ENCODE measurements around the gene FRS3.
"Not testable (repeated sequence)": the region's sequence is repeated elsewhere in the genome, so short reads cannot be mapped to it uniquely, and the experiment has no call there.

FRS3 gene

DNA sequence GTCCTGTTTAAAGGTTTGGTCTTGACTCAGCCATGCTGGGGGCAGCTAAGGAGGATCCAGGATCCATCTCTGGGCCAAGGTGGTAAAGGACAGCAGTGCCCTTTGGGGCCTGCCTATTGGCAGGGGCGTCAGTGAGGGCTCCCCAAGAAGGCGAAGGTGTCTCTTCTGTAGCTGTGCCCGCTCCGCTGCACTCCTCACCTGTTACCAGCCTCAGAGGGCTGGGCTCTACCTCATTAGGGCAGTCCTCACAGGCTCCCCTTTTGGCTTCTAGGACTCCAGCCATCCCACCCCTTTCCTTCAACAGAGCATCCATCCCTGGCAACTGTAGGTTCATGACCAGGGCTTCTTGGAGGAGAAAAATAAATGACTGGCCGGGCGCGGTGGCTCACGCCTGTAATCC is 10.3 kb downstream of the FRS3 start:
- no peaks in the 10 kb centered on the region for H3F3A ChIP-seq (ENCODE audit: insufficient read depth)
- H3K9me2 ChIP-seq (replicated peaks; ENCODE audit: insufficient read depth, low read length), result no peaks in the 10 kb centered on the region
- no peak overlapping the region for H3K27ac ChIP-seq (ENCODE audit: low read depth, low read length)
- H3K27me3 ChIP-seq (ENCODE audit: low read length), result no peaks in the 10 kb centered on the region
- TF ChIP-seq, protein P1, sequence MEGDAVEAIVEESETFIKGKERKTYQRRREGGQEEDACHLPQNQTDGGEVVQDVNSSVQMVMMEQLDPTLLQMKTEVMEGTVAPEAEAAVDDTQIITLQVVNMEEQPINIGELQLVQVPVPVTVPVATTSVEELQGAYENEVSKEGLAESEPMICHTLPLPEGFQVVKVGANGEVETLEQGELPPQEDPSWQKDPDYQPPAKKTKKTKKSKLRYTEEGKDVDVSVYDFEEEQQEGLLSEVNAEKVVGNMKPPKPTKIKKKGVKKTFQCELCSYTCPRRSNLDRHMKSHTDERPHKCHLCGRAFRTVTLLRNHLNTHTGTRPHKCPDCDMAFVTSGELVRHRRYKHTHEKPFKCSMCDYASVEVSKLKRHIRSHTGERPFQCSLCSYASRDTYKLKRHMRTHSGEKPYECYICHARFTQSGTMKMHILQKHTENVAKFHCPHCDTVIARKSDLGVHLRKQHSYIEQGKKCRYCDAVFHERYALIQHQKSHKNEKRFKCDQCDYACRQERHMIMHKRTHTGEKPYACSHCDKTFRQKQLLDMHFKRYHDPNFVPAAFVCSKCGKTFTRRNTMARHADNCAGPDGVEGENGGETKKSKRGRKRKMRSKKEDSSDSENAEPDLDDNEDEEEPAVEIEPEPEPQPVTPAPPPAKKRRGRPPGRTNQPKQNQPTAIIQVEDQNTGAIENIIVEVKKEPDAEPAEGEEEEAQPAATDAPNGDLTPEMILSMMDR (IDR thresholded peaks at IDR 0.05; ENCODE audit: insufficient read depth, low read length, poor library complexity, severe bottlenecking), result no peak
- no peak for TF ChIP-seq EZH2phosphoT487 (conservative IDR thresholded peaks at IDR 0.05; ENCODE audit: low read length)
- no peaks in the 10 kb centered on the region for H4K20me1 ChIP-seq (ENCODE audit: low read depth, low read length)
- no peaks in the 10 kb centered on the region for H3K36me3 ChIP-seq (ENCODE audit: low read length)
- no peak overlapping the region for H3K4me2 ChIP-seq (ENCODE audit: low read depth, low read length, poor library complexity, severe bottlenecking)
- H3K9ac ChIP-seq (ENCODE audit: low read length), result no peak overlapping the region
- no peak overlapping the region for H3K4me3 ChIP-seq (ENCODE audit: insufficient read depth, low read length, poor library complexity, severe bottlenecking)
- H2AFZ ChIP-seq (ENCODE audit: low read depth, low read length, severe bottlenecking), result no peak overlapping the region
- no peaks in the 10 kb centered on the region for H3K9me3 ChIP-seq (ENCODE audit: insufficient read depth, low read length)
- H3K79me2 ChIP-seq (ENCODE audit: insufficient read depth, low read length), result no peaks in the 10 kb centered on the region

DNA sequence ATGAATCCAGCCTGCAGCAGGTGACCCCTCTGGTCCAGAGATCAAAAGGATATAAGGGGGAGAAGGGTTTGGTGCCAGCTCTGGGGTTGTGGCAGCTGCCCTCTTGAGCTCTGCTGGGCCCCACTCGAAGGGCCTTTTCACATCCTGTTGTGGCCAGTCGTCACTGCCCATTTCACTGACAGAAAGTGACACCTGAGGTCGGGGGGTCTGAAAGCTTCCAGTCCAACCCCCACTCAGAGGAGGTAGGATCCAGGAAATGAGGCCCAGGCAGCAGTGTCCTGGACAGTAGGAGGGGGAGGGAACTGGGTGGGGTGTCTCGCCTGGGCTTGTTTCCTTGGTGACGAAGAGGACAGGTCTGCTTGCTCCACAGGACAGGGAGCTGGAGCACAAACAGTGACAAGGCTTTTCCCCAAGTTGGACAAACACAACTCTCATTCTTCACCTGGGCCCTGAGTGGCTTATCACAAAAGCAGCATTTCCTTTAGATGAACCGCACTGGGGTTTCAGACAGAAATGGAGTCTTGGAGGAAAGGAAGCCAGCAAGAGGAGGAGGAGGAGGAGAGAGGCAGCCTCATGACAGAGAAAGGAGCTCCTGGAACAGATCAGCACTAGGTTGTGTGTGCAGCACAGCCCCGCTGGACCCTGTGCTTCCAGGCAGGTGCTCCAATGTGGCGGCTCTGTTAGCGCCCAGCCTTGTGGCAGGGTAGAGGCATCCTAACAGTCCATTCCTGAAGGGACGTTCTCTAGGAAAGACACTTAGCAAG is 11.0 kb downstream of the FRS3 start:
- no peaks in the 10 kb centered on the region for H4K20me1 ChIP-seq (ENCODE audit: low read depth, low read length)
- H3K27ac ChIP-seq (ENCODE audit: low read depth, low read length), result no peak overlapping the region
- no peaks in the 10 kb centered on the region for H3K9me2 ChIP-seq (replicated peaks; ENCODE audit: insufficient read depth, low read length)
- no peak overlapping the region for H3K9ac ChIP-seq (ENCODE audit: low read length)
- no peak overlapping the region for H3K4me3 ChIP-seq (ENCODE audit: insufficient read depth, low read length, poor library complexity, severe bottlenecking)
- H3K27me3 ChIP-seq (ENCODE audit: low read length), result no peaks in the 10 kb centered on the region
- H3K9me3 ChIP-seq (ENCODE audit: insufficient read depth, low read length), result no peaks in the 10 kb centered on the region
- H3K79me2 ChIP-seq (ENCODE audit: insufficient read depth, low read length), result no peaks in the 10 kb centered on the region
- TF ChIP-seq, protein P1 (IDR thresholded peaks at IDR 0.05; ENCODE audit: insufficient read depth, low read length, poor library complexity, severe bottlenecking), result no peak
- TF ChIP-seq EZH2phosphoT487 (conservative IDR thresholded peaks at IDR 0.05; ENCODE audit: low read length), result no peak
- H3F3A ChIP-seq (ENCODE audit: insufficient read depth), result no peaks in the 10 kb centered on the region
- H2AFZ ChIP-seq (ENCODE audit: low read depth, low read length, severe bottlenecking), result no peak overlapping the region
- no peak overlapping the region for H3K4me2 ChIP-seq (ENCODE audit: low read depth, low read length, poor library complexity, severe bottlenecking)
- H3K36me3 ChIP-seq (ENCODE audit: low read length), result no peaks in the 10 kb centered on the region

DNA sequence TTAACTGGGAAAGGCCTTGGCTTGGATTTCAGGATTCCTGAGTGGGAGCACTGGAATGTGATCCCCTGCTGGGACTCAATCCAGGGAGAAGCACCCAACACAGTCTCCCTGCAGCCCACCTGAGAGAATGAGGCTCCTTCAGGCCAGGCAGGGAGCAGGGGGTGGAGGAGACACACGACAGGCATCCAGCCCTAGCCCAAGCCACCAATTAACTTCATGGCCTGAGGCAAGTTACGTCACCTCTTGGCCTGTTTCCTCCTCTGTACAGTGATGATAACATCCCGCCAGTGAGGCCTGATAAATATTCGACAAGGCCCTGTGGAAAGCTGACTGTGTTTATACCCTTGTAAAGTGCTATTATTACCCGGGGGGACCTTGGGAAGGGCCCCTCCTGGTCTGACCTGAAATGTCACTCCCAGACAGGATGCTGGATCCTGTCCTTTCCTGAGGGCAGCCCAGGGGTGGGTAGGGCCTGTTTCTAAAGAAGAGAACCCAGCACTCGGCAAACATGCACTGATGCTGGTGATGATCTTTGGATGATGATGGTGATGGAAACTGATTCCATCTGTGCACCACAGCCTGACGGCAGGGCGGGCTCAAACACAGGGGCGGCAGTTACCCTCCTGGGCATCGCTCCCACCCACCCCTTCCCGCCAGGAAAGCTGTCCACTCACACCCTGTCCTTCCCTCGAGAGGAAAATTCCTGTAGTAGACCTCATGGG is 12.4 kb downstream of the FRS3 start:
- no peak overlapping the region for H2AFZ ChIP-seq (ENCODE audit: low read depth, low read length, severe bottlenecking)

DNA sequence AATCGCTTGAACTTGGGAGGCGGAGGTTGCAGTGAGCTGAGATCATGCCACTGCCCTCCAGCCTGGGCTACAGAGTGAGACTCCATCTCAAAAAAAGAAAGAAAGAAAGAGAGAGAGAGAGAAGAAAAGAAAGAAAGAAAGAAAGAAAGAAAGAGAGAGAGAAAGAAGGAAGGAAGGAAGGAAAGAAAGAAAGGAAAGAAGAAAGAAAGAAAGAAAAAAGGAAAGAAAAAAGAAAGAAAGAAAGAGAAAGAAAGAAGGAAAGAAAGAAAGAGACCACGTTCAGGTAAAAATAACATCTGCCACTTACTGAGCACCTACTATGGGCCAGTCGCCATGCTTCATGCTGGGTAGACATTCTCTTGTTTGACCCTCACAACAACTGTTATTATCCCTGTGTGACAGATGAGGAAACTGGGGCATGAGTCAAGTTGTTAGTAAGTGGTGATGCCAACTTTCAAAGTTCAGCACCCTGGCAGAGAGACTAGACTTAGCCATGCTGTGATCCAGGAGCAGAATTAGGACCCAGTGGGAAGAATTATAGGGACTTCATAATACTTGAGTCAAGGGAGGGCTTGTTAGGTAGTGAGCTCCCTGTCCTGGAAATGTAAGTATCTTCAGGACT is 13.5 kb downstream of the FRS3 start:
- not testable (repeated sequence) for H3F3A ChIP-seq (ENCODE audit: insufficient read depth); H3K79me2 ChIP-seq (ENCODE audit: insufficient read depth, low read length); H3K36me3 ChIP-seq (ENCODE audit: low read length); H3K9me2 ChIP-seq (replicated peaks; ENCODE audit: insufficient read depth, low read length); H3K27ac ChIP-seq (ENCODE audit: low read depth, low read length); H3K9ac ChIP-seq (ENCODE audit: low read length); H3K4me3 ChIP-seq (ENCODE audit: insufficient read depth, low read length, poor library complexity, severe bottlenecking); H4K20me1 ChIP-seq (ENCODE audit: low read depth, low read length); H3K9me3 ChIP-seq (ENCODE audit: insufficient read depth, low read length); H2AFZ ChIP-seq (ENCODE audit: low read depth, low read length, severe bottlenecking); H3K27me3 ChIP-seq (ENCODE audit: low read length); H3K4me2 ChIP-seq (ENCODE audit: low read depth, low read length, poor library complexity, severe bottlenecking)

More for the DNA sequence above, 12.4 kb downstream of the FRS3 start:
- H3K27ac ChIP-seq (ENCODE audit: low read depth, low read length), result no peak overlapping the region
- no peaks in the 10 kb centered on the region for H3K36me3 ChIP-seq (ENCODE audit: low read length)
- no peaks in the 10 kb centered on the region for H3K9me2 ChIP-seq (replicated peaks; ENCODE audit: insufficient read depth, low read length)
- no peak for TF ChIP-seq EZH2phosphoT487 (conservative IDR thresholded peaks at IDR 0.05; ENCODE audit: low read length)
- TF ChIP-seq, protein P1 (IDR thresholded peaks at IDR 0.05; ENCODE audit: insufficient read depth, low read length, poor library complexity, severe bottlenecking), result no peak
- no peak overlapping the region for H3K4me3 ChIP-seq (ENCODE audit: insufficient read depth, low read length, poor library complexity, severe bottlenecking)
- H3K4me2 ChIP-seq (ENCODE audit: low read depth, low read length, poor library complexity, severe bottlenecking), result no peak overlapping the region
- no peak overlapping the region for H3K9ac ChIP-seq (ENCODE audit: low read length)
- no peaks in the 10 kb centered on the region for H4K20me1 ChIP-seq (ENCODE audit: low read depth, low read length)
- H3K27me3 ChIP-seq (ENCODE audit: low read length), result no peaks in the 10 kb centered on the region
- H3F3A ChIP-seq (ENCODE audit: insufficient read depth), result no peaks in the 10 kb centered on the region
- no peaks in the 10 kb centered on the region for H3K79me2 ChIP-seq (ENCODE audit: insufficient read depth, low read length)
- no peaks in the 10 kb centered on the region for H3K9me3 ChIP-seq (ENCODE audit: insufficient read depth, low read length)
